Measurements from ENCODE around the gene SEMA4D. TPM values are rescaled to one million over a fixed set of nuclear protein-coding genes. Genes with fewer than 3 reads are reported as not detected.

The SEMA4D gene
- total RNA-seq (2022; extraction: Qiagen RNA extraction; ENCODE audit: low read depth): 4.3 to 6.3 TPM (median 5.2 TPM) in 5 replicates

DNA sequence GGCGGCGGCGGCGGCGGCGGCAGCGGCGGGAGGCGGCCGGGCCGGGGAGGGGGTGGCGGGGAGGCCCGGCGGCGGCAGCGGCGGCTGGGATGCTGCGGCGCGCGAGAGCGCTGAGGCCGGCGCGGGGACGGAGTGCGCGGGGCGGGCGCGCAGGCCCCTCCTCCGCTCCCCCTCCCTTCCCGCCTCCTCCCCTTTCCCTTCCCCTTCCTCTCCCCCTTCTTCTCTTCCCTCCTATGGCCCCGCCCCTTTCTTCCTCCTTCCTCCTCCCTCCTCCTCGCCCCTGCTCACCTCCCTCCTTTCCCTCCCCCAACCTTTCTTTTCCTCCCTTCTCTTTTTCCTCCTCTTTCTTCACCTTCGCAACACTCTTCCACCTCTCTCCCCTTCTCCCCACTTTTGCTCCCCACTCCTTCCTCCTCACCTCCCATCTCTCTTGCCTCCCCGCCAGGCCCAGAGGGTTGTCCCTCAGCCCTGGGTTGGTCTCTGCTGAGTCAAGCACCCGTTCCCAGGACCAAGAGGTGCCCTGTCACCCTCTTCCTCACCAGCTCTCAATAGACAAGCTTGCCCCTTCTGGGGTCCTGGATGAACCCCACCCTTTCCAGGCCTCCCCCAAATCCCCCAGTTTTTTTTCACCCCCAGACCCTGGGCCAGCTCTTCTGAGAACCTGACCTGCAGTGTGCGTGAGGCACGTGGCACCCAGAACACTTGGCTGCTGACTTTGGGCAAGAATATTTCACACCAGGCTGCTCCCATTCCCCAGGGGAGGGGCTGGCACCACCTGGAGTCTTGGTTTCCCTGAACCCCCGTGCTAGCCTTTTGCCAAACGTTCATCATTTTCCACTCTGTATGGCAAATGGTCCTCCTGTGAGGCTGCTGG is at the start of gene SEMA4D:
Gene SEMA4D (minus strand): TSS at position 136 of the 874 bp plus-strand sequence. CDS start 92,657 bp downstream, outside the sequence.

GRCh38 chr9:89318123-89319014 is 179.5 kb downstream of the SEMA4D start, which contains the start of gene SECISBP2:
Gene SECISBP2, plus strand, starts transcription at chr9:89318500. Its CDS starts 77 bp downstream, at chr9:89318577.

Other genes starting within 250 kb of the SEMA4D start
- 356 to 464 TPM (median 434 TPM) in 5 replicates for gene CKS2, start 186.9 kb downstream of the SEMA4D start, total RNA-seq (2022; extraction: Qiagen RNA extraction; ENCODE audit: low read depth)
- gene SECISBP2, start 179.6 kb downstream of the SEMA4D start, total RNA-seq (2022; extraction: Qiagen RNA extraction; ENCODE audit: low read depth): 18.7 to 21.0 TPM (median 19.1 TPM) in 5 replicates
- 0.16 to 0.40 TPM (median 0.35 TPM) in 4 of 5 replicates, not detected in the other for gene GADD45G, start 106.9 kb upstream of the SEMA4D start, total RNA-seq (2022; extraction: Qiagen RNA extraction; ENCODE audit: low read depth)